ENCODE results near the gene BCL11A.

GRCh38 chr2:60424233-60424632, 129.2 kb downstream of the BCL11A start:
- TF ChIP-seq CTCF (IDR thresholded peaks at IDR 0.05), result no peak
- TF ChIP-seq POLR2AphosphoS5 (IDR thresholded peaks at IDR 0.05), result no peak
- TF ChIP-seq POLR2A (IDR thresholded peaks at IDR 0.05), result no peak
